ENCODE results near the gene VASH2.
A peak's percentile ranks its signal among the peaks of the same experiment; 100 is the strongest.
"Not testable (repeated sequence)": the region's sequence is repeated elsewhere in the genome, so short reads cannot be mapped to it uniquely, and the experiment has no call there.

Gene VASH2

GRCh38 chr1:212981571-212982328, 31.4 kb downstream of the VASH2 start:
- no peak for DNase-seq

- no peak for DNase-seq
These were observed 32.2 kb downstream of the VASH2 start for GRCh38 chr1:212982430-212983152.

- DNase-seq = no peak
These were observed 33.1 kb downstream of the VASH2 start for GRCh38 chr1:212983482-212983881.

GRCh38 chr1:212984522-212985291, 34.4 kb downstream of the VASH2 start:
- no peak for DNase-seq

- no peak for DNase-seq
These were observed 36.2 kb downstream of the VASH2 start for GRCh38 chr1:212986551-212986950.

- no peak for DNase-seq
These were observed 37.5 kb downstream of the VASH2 start for GRCh38 chr1:212987702-212988322.

GRCh38 chr1:212990276-212990675, 39.9 kb downstream of the VASH2 start:
- no peak for DNase-seq

GRCh38 chr1:212993960-212994359, 43.6 kb downstream of the VASH2 start:
- not testable (repeated sequence) for DNase-seq

GRCh38 chr1:212994926-212995325, 44.6 kb downstream of the VASH2 start:
- no peak for DNase-seq

- no peak for DNase-seq
These were observed 52.9 kb downstream of the VASH2 start for GRCh38 chr1:213003256-213003655.

- no peak for DNase-seq
These were observed 58.2 kb downstream of the VASH2 start for GRCh38 chr1:213008564-213008963.

GRCh38 chr1:213014642-213015041, 64.3 kb downstream of the VASH2 start:
- no peak for DNase-seq

GRCh38 chr1:213015099-213016050, 65.0 kb downstream of the VASH2 start, which contains the start of gene ANGEL2:
Gene ANGEL2 (minus strand): TSS chr1:213015867. CDS start chr1:213015671, 196 bp downstream.
- peak; percentile 94 to 96 for DNase-seq

- DNase-seq = no peak
These were observed 67.3 kb downstream of the VASH2 start for GRCh38 chr1:213017447-213018273.

- DNase-seq = no peak
These were observed 69.1 kb downstream of the VASH2 start for GRCh38 chr1:213019450-213019849.

- no peak for DNase-seq
These were observed 69.7 kb downstream of the VASH2 start for GRCh38 chr1:213020016-213020415.

GRCh38 chr1:213027024-213027423, 76.7 kb downstream of the VASH2 start:
- DNase-seq = not testable (repeated sequence)

GRCh38 chr1:213032651-213033050, 82.3 kb downstream of the VASH2 start:
- no peak for DNase-seq

GRCh38 chr1:213034713-213035112, 84.4 kb downstream of the VASH2 start:
- no peak for DNase-seq

- DNase-seq = no peak
These were observed 85.2 kb downstream of the VASH2 start for GRCh38 chr1:213035573-213035972.
